ENCODE results near the gene PLCD1. TPM values are rescaled to one million over a fixed set of nuclear protein-coding genes. Genes with fewer than 3 reads are reported as not detected.
"Not testable (repeated sequence)": the region's sequence is repeated elsewhere in the genome, so short reads cannot be mapped to it uniquely, and the experiment has no call there.

Gene PLCD1
- total RNA-seq, 2 experiments from 2014 or later, result 7.7 to 10.4 TPM

DNA sequence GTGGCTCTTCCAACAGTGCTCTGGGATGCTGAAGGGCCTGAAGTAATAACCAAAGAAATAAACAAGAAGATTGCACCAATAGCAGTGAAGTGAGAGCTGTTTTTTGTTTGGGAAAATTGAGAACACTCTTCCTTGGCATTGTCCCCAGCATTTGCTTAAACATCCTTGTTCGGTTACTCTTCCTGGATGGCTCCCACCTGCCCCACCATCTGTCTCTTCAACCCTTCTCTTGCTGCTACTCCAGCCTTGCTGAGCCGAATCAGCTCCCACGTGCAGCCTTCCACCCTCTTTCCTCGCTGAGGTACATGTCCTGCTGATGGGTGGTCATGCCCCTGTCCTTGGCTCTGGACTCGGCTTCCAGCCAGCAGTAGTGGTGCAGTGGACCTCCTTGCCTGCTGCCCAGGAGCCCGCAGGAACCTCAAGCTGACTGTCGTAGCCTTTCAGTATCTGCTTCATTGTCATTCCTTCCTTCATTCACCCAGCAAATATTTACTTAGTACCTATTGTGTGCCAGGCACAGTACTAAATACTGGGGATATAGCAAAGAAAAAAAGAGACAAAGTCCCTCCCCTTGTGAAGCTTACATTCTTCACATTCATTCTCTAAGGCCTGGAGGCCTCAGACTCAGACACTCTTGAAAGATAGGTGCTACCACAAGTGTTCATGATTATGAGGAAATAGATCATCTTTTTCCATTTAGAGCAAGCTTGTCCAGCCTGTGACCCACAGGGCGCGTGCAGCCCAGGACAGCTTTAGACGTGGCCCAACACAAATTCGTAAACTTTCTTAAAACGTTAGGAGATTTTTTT is 56.0 kb downstream of the PLCD1 start:
- TF ChIP-seq, protein P1, sequence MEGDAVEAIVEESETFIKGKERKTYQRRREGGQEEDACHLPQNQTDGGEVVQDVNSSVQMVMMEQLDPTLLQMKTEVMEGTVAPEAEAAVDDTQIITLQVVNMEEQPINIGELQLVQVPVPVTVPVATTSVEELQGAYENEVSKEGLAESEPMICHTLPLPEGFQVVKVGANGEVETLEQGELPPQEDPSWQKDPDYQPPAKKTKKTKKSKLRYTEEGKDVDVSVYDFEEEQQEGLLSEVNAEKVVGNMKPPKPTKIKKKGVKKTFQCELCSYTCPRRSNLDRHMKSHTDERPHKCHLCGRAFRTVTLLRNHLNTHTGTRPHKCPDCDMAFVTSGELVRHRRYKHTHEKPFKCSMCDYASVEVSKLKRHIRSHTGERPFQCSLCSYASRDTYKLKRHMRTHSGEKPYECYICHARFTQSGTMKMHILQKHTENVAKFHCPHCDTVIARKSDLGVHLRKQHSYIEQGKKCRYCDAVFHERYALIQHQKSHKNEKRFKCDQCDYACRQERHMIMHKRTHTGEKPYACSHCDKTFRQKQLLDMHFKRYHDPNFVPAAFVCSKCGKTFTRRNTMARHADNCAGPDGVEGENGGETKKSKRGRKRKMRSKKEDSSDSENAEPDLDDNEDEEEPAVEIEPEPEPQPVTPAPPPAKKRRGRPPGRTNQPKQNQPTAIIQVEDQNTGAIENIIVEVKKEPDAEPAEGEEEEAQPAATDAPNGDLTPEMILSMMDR (conservative IDR thresholded peaks at IDR 0.05; ENCODE audit: low read length), result no peak
- TF ChIP-seq EZH2phosphoT487 (IDR thresholded peaks at IDR 0.05; ENCODE audit: borderline replicate concordance, low read depth, low read length), result no peak
- ChIA-PET POLR2A (interaction anchor here (0.9 kb wide), 1 partner anchor 16 kb away, joined by 3 read pairs; no protein-coding TSS in a partner anchor), CTCF (ENCODE audit: unreplicated experiment) (interaction anchor here (1.5 kb wide), 1 partner anchor 10 kb away, joined by 4 read pairs; no protein-coding TSS in a partner anchor)
- Histone ChIP-seq H3K9me2 (ENCODE audit: insufficient read depth, low read length) (no peaks in the 10 kb centered on the region), H3K4me2 (ENCODE audit: low read length) (no peak overlapping the region), H3K9me3 (ENCODE audit: low read length) (no peaks in the 10 kb centered on the region), H2AFZ (ENCODE audit: low read length) (no peak overlapping the region), H4K20me1 (ENCODE audit: insufficient read depth, low read length) (no peaks in the 10 kb centered on the region), H3K27ac (ENCODE audit: low read depth, low read length, poor library complexity, severe bottlenecking) (no peak overlapping the region), H3K36me3 (ENCODE audit: insufficient read depth, low read length) (no peaks in the 10 kb centered on the region), H3K79me2 (ENCODE audit: insufficient read depth, low read depth, low read length) (no peaks in the 10 kb centered on the region), H3K4me1 (ENCODE audit: insufficient read depth, low read length, poor library complexity, severe bottlenecking) (no peaks in the 10 kb centered on the region), H3K4me3 (ENCODE audit: low read depth, low read length, poor library complexity, severe bottlenecking) (no peak overlapping the region)
- intact Hi-C loops (cut with micrococcal nuclease; ENCODE audit: unreplicated experiment), result loop anchor here (1.0 to 5.0 kb wide), 2 partner anchors 30 to 324 kb away; no protein-coding TSS in a partner anchor
- no TSS peak for BruUV-seq (replicated peaks)
- DNase-seq (ENCODE audit: low spot score), result no peak

- BruUV-seq (replicated peaks); H3K4me3 ChIP-seq (ENCODE audit: low read depth, low read length, poor library complexity, severe bottlenecking); DNase-seq (ENCODE audit: low spot score); H3K79me2 ChIP-seq (ENCODE audit: insufficient read depth, low read depth, low read length); H3K27ac ChIP-seq (ENCODE audit: low read depth, low read length, poor library complexity, severe bottlenecking); H3K9me3 ChIP-seq (ENCODE audit: low read length); H2AFZ ChIP-seq (ENCODE audit: low read length); H3K9me2 ChIP-seq (ENCODE audit: insufficient read depth, low read length); H4K20me1 ChIP-seq (ENCODE audit: insufficient read depth, low read length); H3K4me1 ChIP-seq (ENCODE audit: insufficient read depth, low read length, poor library complexity, severe bottlenecking); H3K36me3 ChIP-seq (ENCODE audit: insufficient read depth, low read length); POLR2A ChIA-PET; H3K4me2 ChIP-seq (ENCODE audit: low read length): not testable (repeated sequence)
- intact Hi-C loops (cut with micrococcal nuclease; ENCODE audit: unreplicated experiment), result loop anchor here (5.0 kb wide), 1 partner anchor 325 kb away; no protein-coding TSS in a partner anchor
- CTCF ChIA-PET (ENCODE audit: unreplicated experiment), result interaction anchor here (0.9 kb wide), 1 partner anchor 118 kb away, joined by 3 read pairs; no protein-coding TSS in a partner anchor
Observed at GRCh38 chr3:37972056-37972455, 57.4 kb downstream of the PLCD1 start.

DNA sequence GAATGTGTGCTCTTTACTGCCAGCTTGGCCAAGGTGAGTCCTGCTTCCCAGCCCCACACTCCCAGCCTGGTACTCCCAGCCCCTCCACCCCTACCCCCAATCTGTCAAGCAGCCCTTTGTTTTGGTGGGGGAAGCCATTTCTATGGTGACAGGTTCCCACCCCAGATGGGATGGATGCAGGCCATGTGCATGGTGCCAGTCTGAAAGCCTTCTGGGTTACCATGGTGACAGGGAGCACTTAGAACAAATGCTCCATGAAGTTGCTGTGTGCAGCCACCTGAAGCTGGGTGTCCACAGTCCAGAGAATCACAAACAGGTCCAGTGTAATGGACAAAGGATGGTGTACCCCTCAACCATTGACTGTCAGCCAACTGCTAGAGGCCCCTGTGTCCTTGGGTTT is 58.0 kb downstream of the PLCD1 start:
- CTCF ChIA-PET (ENCODE audit: unreplicated experiment), result interaction anchor here (0.9 kb wide), 1 partner anchor 118 kb away, joined by 3 read pairs; no protein-coding TSS in a partner anchor
- POLR2A ChIA-PET, result no interaction called here
- no peak for TF ChIP-seq EZH2phosphoT487 (IDR thresholded peaks at IDR 0.05; ENCODE audit: borderline replicate concordance, low read depth, low read length)
- TF ChIP-seq, protein P1 (conservative IDR thresholded peaks at IDR 0.05; ENCODE audit: low read length), result no peak
- Histone ChIP-seq H3K4me3 (ENCODE audit: low read depth, low read length, poor library complexity, severe bottlenecking) (no peak overlapping the region), H3K4me1 (ENCODE audit: insufficient read depth, low read length, poor library complexity, severe bottlenecking) (no peaks in the 10 kb centered on the region), H2AFZ (ENCODE audit: low read length) (no peak overlapping the region), H3K9me2 (ENCODE audit: insufficient read depth, low read length) (no peaks in the 10 kb centered on the region), H3K9me3 (ENCODE audit: low read length) (no peaks in the 10 kb centered on the region), H3K79me2 (ENCODE audit: insufficient read depth, low read depth, low read length) (no peaks in the 10 kb centered on the region), H3K36me3 (ENCODE audit: insufficient read depth, low read length) (no peaks in the 10 kb centered on the region), H3K27ac (ENCODE audit: low read depth, low read length, poor library complexity, severe bottlenecking) (no peak overlapping the region), H4K20me1 (ENCODE audit: insufficient read depth, low read length) (no peaks in the 10 kb centered on the region), H3K4me2 (ENCODE audit: low read length) (no peak overlapping the region)
- intact Hi-C loops (cut with micrococcal nuclease; ENCODE audit: unreplicated experiment), result loop anchor here (5.0 kb wide), 1 partner anchor 326 kb away; no protein-coding TSS in a partner anchor
- BruUV-seq (replicated peaks), result no TSS peak
- DNase-seq (ENCODE audit: low spot score), result no peak

All from OCI-LY7 (cell line).